NB4 (cell line): ENCODE results near the gene WNT2.

Experiments
- MYC ChIP-seq: IDR thresholded peaks from 2 replicates; pipeline ENCODE4 v1.6.1; 2011; ENCODE audit warnings: low read depth, low read length
- POLR2A ChIP-seq: IDR thresholded peaks from 2 replicates; pipeline ENCODE4 v1.6.1; 2011; ENCODE audit warnings: mild to moderate bottlenecking; ENCODE audit not compliant: insufficient read length; ENCODE audit errors: extremely low read depth
- TF ChIP-seq, protein P1 (sequence below): IDR thresholded peaks from one replicate; pipeline ENCODE4 v1.5.1; 2012; ENCODE audit warnings: low read depth, low read length
- TF ChIP-seq, protein P2 (sequence below): IDR thresholded peaks from 2 replicates; pipeline ENCODE4 v1.6.1; 2011; ENCODE audit warnings: low read depth, low read length

DNA sequence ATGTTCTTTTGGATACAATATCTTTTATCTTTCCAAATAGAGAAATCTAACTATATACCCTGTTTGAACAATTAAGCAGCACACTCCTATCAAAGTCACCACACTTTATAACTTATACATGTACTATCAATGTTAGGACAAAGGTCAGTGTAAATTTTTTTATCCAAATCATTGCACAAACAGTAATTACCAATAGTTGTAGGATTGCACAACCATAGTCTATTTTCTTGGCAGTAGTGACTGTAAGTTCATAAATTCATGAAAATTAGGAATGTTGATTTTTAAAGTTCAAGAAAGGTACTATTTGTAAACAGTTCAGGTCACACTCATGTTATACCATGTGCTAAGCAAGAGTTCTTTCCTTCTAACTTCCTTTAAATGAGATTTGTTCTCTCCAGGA lies 9.3 kb downstream of the WNT2 start:
- TF ChIP-seq, protein P1, sequence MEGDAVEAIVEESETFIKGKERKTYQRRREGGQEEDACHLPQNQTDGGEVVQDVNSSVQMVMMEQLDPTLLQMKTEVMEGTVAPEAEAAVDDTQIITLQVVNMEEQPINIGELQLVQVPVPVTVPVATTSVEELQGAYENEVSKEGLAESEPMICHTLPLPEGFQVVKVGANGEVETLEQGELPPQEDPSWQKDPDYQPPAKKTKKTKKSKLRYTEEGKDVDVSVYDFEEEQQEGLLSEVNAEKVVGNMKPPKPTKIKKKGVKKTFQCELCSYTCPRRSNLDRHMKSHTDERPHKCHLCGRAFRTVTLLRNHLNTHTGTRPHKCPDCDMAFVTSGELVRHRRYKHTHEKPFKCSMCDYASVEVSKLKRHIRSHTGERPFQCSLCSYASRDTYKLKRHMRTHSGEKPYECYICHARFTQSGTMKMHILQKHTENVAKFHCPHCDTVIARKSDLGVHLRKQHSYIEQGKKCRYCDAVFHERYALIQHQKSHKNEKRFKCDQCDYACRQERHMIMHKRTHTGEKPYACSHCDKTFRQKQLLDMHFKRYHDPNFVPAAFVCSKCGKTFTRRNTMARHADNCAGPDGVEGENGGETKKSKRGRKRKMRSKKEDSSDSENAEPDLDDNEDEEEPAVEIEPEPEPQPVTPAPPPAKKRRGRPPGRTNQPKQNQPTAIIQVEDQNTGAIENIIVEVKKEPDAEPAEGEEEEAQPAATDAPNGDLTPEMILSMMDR = no peak
- TF ChIP-seq POLR2A (no peak), MYC (no peak)
- TF ChIP-seq, protein P2, sequence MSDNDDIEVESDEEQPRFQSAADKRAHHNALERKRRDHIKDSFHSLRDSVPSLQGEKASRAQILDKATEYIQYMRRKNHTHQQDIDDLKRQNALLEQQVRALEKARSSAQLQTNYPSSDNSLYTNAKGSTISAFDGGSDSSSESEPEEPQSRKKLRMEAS = no peak
